GM20431 (cell line): ENCODE results near the gene ATP6V1E1.
"Not testable (repeated sequence)": the region's sequence is repeated elsewhere in the genome, so short reads cannot be mapped to it uniquely, and the experiment has no call there.

Experiments
- in situ Hi-C: fragments of 300-500 bp; cut with MseI, MboI; formaldehyde crosslinking; loops from one replicate; pipeline ENCODE4 v1.15.0; 2020; ENCODE audit warnings: low sequenced_read_pairs; ENCODE audit not compliant: unreplicated experiment

Gene ATP6V1E1

GRCh38 chr22:17628406-17629172 lies at the start of gene ATP6V1E1:
ATP6V1E1 (minus strand) TSS chr22:17628749; CDS start chr22:17628635, 114 bp downstream.
- in situ Hi-C loops = no loop called here

DNA sequence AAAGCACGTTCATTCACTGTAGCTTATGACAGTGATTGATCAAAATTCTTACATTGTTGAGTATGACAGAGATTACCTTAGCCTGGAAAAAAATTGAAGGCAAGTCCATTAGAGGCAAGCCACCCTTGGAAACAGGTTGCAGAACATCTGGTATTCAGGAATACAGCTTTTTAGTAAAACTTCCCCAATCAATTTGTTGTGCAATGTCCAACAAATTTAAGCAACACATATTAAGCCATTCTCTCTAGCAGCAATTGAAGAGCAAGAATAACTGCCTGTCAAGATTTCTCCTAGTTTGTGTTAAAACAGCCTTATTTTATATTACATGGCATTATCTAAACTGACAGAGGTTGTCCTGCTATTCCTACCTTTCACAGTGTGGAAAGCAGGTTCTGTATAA lies 47.0 kb upstream of the ATP6V1E1 start:
- in situ Hi-C loops = no loop called here

- in situ Hi-C loops = no loop called here
Measured at GRCh38 chr22:17674152-17674551, 45.6 kb upstream of the ATP6V1E1 start.

- in situ Hi-C loops = no loop called here
Measured at GRCh38 chr22:17672417-17672991, 44.0 kb upstream of the ATP6V1E1 start.

- in situ Hi-C loops = not testable (repeated sequence)
Measured at GRCh38 chr22:17671521-17672092, 43.1 kb upstream of the ATP6V1E1 start.

GRCh38 chr22:17665854-17666253 lies 37.3 kb upstream of the ATP6V1E1 start:
- in situ Hi-C loops = no loop called here

DNA sequence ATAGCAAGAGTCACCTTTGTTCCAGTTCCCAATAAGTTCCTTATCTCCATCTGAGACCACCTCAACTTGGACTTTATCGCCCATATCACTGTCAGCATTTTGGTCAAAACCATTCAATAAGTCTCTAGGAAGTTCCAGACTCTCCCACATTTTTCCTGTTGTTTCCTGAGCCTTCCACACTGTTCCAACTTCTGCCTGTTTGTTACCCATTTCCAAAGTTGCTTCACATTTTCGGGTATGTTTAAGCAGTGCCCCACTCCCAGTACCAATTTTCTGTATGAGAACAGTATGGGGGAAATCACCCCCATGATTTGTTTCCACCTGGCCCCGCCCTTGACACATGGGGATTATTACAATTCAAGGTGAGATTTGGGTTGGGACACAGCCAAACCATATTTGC lies 36.7 kb upstream of the ATP6V1E1 start:
- in situ Hi-C loops = no loop called here

DNA sequence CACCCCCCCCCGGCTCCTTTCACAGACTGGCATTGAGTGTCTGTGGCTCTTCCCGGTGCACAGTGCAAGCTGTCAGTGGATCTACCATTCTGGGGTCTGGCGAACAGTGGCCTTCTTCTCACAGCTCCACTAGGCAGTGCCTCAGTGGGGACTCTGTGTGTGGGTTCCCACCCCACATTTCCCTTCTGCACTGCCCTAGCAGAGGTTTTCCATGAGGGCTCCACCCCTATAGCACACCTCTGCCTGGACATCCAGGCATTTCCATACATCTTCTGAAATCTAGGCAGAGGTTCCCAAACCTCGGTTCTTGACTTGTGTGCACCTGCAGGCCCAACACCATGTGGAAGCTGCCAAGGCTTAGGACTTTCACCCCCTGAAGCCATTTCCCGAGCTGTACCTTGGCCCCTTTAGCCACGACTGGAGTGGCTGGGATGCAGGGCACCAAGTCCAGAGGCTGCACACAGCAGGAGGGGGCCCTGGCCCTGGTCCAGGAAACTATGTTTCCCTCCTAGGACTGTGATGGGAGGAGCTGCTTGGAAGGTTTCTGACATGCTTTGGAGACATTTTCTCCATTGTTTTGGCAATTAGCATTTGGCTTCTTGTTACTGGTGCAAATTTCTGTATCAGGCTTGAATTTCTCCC lies 36.0 kb upstream of the ATP6V1E1 start:
- in situ Hi-C loops = no loop called here

DNA sequence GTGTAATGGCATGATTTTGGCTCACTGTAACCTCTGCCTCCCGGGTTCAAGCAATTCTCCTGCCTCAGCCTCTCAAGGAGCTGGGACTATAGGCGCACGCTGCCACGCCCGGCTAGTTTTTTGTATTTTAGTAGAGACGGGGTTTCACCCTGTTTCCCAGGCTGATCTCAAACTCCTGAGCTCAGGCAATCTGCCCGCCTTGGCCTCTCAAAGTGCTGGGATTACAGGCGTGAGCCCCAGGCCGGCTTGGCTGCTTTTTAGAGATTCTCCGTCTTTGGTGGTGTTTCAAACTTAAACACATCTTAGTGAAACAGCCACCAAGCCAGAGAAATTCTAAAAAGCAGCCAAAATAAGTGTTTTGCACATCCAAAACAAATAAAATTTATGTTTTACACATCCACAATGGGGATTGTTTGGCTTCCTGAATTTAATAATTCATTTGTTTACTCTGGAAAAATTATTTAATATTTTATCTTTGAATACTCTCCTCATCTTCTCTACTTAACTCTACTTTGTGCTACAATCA lies 28.4 kb upstream of the ATP6V1E1 start:
- in situ Hi-C loops = no loop called here

- in situ Hi-C loops = no loop called here
Measured at GRCh38 chr22:17655289-17655688, 26.7 kb upstream of the ATP6V1E1 start.

DNA sequence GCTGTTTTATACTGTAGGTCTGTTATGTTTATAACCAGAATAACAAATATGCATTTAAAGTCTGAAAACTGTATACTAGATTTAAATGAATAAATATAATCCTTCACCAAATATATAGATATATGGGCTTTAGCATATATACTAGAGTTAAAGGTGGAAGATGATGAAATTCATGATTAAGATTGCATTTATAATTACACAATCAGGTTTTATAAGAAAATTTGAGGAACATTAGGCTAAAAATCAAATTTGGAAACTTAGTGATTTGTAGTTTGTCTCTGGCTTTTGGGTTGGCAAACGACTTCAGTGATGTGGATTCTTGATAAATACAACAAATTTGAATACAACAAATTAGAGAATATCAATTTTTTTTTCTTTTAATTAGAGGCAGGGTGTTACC lies 20.0 kb upstream of the ATP6V1E1 start:
- in situ Hi-C loops = no loop called here

GRCh38 chr22:17647991-17648390 lies 19.4 kb upstream of the ATP6V1E1 start:
- in situ Hi-C loops = no loop called here

DNA sequence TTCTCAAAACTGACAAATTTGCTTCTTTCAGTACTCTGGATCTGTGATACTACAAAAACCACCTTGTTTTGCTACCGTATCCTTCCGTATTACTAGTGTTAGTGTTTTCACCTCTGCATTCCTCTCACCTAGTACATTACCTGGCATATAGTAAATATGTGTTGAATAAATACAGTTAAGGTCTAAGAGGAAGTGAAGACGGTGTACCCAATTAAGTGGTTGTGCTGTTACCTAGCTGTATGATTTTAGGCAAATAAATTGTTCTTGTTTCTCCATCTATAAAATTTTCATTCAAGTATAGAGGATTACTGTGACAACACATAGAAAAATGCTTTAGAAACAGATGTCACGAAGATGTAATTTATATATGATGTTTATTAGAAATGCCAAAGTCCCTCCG lies 18.9 kb upstream of the ATP6V1E1 start:
- in situ Hi-C loops = no loop called here

DNA sequence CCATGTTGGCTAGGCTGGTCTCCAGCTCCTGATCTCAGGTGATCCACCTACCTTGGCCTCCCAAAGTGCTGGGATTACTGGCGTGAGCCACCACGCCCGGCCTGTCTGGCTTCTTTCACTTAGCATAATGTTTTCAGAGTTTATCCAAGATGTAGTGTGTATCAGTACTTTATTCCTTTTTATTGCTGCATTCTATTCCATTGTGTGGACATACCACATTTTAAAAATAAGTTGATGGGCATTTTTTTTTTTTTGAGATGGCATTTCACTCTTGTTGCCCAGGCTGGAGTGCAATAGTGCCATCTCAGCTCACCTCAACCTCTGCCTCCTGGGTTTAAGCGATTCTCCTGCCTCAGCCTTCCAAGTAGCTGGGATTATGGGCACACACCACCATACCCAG lies 13.8 kb upstream of the ATP6V1E1 start:
- in situ Hi-C loops = not testable (repeated sequence)

- in situ Hi-C loops = no loop called here
Measured at GRCh38 chr22:17641269-17641668, 12.7 kb upstream of the ATP6V1E1 start.

DNA sequence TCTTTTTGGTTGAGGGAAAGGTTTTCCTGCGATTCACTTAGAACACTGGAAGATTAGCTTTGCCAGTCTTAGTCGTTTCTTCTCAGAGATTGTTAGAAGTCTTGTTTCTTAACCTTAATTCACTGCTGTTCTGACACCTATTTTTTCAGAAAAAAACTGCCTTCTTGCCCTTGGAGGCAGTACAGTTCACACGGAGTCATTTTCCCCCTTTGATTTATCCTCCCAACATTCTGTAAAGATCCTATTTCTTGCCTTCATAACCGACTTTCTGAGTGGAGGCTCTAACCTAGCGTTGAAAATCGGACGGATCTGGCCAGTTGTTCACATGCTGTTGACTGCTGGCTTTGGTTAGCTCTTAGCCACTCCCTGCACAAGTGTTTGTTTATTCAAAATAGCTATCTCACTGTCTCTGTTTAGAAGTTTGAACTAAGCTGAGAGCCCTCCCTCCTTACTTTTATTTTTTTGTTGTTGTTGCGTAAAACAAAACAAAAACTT lies 10.7 kb upstream of the ATP6V1E1 start:
- in situ Hi-C loops = no loop called here

DNA sequence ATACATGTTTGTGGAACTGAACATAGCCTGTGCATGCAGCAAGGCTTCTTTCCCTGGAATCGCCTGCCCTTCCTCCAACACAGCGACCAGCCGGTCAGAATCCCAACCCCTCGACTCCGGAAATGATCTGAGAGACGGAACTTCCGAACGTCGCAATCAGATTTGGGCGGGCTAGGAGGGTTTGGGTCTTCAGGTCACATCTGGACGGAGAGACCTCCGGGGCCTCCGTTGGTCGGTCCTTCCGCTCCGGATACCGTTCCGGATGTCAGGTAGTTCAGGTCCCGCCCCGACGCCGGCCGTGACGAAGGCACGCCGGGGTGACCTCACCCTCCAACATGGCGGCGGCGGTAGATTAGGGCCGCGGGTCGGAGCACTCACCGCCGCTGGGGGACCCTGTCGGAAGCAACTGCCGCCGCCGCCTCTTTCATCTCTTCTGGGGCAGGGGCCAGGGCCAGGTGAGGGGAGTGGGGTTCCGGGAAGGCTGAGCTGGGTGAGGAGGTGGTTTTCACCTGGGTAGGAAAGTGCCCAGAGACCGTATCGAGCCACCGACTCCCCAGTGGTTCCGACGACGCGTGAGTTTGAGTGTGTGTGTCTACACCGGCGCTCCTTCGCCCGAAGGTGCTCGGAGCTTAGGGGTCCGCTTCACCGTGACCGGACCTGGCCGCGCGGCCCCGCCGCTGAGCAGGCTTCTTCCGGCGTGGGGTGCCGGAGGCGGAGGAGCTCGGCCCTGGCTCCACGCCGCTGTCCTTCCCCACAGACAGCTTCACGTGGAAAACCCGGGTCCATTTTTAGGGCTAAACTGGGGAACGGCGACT lies 10.1 kb upstream of the ATP6V1E1 start, which contains the start of gene BCL2L13:
Gene BCL2L13, plus strand, starts transcription at position 326 of the 815 bp plus-strand sequence. CDS start 16,955 bp downstream, outside the sequence.
- in situ Hi-C loops = no loop called here

DNA sequence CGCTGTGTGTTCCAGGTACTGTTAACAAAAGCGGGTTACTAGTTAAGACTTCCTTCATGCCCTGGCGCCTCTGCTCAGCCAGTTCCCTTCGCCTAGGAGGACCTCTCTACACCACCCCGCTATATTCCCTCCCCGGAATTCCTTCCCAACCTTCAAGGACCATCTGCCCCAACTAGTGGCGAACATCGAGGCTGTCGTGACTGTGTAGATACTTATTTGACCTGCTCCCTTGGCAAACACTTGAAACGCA lies 9.6 kb upstream of the ATP6V1E1 start:
- in situ Hi-C loops = no loop called here

DNA sequence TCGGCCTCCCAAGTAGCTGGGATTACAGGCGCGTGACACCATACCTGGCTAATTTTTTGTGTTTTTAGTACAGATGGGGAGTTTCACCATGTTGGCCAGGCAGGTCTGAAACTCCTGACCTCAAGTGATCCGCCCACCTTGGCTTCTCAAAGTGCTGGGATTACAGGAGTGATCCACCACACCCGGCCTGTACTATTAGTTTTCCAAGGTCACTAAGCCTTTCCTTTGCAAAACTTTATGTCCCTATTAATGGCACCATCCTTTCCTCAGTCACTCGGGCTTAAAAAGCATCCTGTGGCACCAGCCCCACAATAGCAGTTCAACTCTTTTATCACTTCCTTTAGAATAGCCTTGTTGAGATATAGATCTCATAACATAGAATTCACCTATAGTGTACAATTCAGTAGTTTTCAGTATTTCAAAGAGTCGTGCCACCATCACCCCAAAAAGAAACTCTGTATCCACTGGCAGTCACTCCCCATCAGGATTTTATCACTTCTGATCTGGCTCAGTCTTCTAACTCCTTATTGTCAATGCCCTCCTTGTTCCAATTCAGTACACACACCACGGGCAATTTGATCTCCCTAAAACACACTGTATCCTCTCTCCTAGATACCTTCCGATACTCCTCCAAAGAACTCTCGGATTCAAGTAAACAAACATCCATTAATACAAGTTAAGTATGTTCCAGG lies 9.1 kb upstream of the ATP6V1E1 start:
- in situ Hi-C loops = no loop called here
